HuH-7.5 (cell line): Measurements from ENCODE around the gene CNTN4.

Source experiments
- DNase-seq: peaks from one replicate; pipeline ENCODE4 v3.0.0; 2011; ENCODE audit warnings: low spot score

Gene CNTN4

GRCh38 chr3:2268779-2269178 is 170.1 kb downstream of the CNTN4 start:
- DNase-seq, result no peak

- no peak for DNase-seq
Observed at GRCh38 chr3:2274526-2274925, 175.9 kb downstream of the CNTN4 start.

- DNase-seq, result no peak
Observed at GRCh38 chr3:2283818-2284217, 185.2 kb downstream of the CNTN4 start.

GRCh38 chr3:2300938-2301337 is 202.3 kb downstream of the CNTN4 start:
- no peak for DNase-seq

GRCh38 chr3:2301361-2301760 is 202.7 kb downstream of the CNTN4 start:
- DNase-seq, result no peak

- DNase-seq, result no peak
Observed at GRCh38 chr3:2303566-2303965, 204.9 kb downstream of the CNTN4 start.

DNA sequence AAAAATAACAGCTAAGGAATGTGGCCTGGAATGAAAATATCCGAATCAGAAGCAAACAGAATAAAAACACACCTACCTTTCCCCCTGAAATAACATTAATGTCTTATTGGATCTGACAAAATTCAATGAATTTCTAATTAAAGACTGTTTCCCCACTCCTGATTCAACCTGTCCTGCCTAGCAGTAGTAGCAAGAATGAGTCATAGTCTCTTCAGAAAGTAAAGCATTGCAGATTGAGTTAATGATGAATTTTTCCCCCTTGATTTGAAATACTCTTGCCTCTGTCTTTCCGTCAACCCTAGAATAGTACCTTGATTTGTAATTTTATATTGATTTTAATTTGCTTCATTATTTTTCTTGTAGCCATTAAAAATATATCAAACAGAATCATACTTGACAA is 212.4 kb downstream of the CNTN4 start:
- DNase-seq, result no peak

DNA sequence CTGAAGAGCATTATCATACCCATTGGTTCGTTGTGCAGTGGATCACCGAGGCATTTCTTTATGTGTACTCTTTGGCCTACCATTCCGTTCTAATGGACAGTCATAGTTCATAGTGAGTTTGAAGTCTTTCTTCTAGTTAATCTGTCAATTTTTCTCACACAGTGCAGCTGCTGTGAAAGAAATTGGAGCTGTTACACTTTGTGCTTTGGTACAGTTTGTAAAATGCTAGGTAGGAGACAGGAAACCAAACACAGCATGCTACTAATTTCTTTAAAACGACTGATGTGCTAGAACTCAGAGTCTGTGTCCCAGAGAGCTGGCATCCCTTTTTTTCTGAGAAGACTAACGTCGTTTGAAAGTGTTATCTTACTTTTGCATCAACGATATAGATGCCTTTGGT is 218.9 kb downstream of the CNTN4 start:
- no peak for DNase-seq

- DNase-seq, result no peak
Observed at GRCh38 chr3:2334921-2335320, 236.3 kb downstream of the CNTN4 start.

- DNase-seq, result no peak
Observed at GRCh38 chr3:2343031-2343682, 244.5 kb downstream of the CNTN4 start.

DNA sequence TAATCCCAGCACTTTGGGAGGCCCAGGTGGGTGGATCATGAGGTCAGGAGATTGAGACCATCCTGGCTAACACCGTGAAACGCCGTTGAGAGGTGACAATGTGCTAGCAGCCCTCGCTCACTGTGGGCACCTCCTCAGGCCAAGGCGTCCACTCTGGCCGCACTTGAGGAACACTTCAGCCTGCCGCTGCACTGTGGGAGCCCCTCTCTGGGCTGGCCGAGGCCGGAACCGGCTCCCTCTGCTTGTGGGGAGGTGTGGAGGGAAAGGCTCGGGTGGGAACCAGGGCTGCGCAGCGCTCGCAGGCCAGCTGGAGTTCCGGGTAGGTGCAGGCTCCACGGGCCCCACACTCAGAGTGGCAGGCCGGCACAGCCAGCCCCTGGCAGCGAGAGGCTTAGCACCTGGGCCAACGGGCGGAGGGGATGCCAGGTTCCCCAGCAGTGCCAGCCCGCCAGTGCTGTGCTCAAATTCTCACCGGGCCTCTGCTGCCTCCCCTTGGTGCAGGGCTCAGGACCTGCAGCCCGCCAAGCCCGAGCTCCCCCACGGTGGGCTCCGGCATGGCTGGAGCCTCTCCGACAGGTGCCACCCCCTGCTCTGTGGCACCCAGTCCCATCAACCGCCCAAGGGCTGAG is 253.6 kb downstream of the CNTN4 start:
- no peak for DNase-seq

GRCh38 chr3:2354702-2355101 is 256.0 kb downstream of the CNTN4 start:
- DNase-seq, result no peak

GRCh38 chr3:2356298-2356950 is 257.8 kb downstream of the CNTN4 start:
- no peak for DNase-seq

- no peak for DNase-seq
Observed at GRCh38 chr3:2360815-2361214, 262.1 kb downstream of the CNTN4 start.

DNA sequence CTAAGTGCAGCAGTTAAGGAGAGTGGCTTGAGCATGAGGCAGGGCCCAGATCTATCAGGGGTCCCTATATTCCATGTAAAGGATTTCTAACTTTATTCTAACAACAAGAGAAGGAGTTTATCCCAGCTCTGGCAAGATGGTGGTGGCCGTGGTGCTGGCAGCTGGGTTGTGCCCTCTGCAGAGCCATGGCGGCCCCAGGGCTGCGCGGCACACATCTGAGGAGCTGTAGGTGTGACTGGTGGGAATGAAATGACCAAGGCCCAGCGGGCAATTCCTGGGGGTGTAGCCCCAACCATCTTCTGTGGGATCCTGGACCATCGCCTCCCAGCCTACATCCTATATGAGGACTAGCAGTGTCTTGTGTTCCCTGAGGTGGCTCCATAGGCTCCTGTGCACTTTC is 263.5 kb downstream of the CNTN4 start:
- DNase-seq, result no peak

DNA sequence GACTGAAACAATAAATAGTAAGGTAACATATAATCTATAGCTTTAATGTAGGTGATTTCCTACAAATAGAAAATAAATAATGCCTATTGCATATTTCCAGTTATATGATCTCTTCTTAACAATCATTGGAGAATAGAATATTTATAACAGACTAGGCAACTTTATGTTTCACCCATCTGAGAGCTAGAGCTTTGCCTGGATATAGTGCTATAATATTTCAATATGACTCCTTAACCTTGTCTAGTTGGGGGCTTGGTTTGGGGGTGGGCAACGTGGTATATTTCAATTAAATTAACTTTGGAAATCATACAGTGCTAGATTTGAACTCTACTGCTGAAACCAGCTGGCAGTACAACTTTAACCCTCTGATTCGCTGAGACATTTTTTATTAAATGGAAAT is 265.2 kb downstream of the CNTN4 start:
- DNase-seq, result no peak

DNA sequence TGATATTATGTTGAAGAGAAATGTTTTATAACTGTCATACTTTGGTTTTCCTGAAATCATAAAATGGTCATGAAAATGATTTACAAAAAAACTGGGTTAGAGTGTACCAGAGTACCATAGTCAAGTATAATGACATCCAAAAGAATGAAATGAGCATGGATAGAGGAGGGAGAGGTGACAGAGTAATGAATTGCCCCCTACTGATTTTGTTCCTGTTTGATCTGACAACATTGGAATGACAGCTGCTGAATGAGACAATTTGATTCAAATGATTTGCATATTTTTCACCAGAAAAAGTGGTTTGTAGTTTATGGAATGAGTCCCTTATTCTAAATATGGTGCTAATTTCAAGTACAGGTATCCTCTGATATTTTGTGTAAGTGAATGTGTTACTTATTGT is 271.7 kb downstream of the CNTN4 start:
- DNase-seq, result no peak

GRCh38 chr3:2372306-2372705 is 273.6 kb downstream of the CNTN4 start:
- no peak for DNase-seq

GRCh38 chr3:2375376-2375775 is 276.7 kb downstream of the CNTN4 start:
- no peak for DNase-seq

DNA sequence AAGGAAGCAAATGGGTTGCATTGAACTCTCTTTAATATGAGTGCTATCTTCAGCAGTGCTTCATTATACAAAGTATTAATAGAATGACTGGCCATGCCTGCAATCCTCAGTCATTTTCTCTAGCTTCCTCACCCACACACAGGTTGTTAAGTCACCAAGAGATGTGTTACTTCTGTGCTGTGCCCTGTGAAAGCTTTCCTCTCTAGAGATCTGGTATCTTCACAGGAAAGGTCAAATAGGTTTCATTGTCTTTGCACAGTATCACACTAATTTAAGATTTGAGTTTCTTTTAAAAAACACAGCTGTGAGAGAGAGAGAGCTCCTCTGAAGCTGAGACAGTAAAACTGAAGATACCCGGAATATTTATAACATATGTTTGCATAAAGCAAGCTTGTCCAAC is 278.6 kb downstream of the CNTN4 start:
- no peak for DNase-seq

- DNase-seq, result no peak
Observed at GRCh38 chr3:2390926-2391532, 292.4 kb downstream of the CNTN4 start.

GRCh38 chr3:2391896-2392295 is 293.2 kb downstream of the CNTN4 start:
- DNase-seq, result no peak

DNA sequence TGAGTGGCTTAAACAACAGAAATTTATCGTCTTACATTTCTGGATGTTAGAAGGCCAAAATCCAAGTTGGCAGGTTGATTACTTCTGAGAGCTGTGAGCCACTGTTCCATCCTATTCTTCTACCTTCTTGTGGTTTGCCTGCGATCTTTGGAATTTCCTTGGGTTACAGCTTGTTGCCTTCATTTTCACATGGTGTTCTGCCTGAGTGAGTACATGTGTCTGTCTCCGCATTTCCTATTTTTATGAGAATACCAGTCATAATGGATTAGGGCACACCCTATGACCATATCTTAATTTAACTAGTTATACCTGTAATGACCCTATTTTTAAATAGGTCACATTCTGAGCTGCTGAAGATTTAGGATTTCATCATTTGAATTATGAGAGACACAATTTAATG is 294.3 kb downstream of the CNTN4 start:
- no peak for DNase-seq
